ENCODE results near the gene PDE8A.
"Not testable (repeated sequence)": the region's sequence is repeated elsewhere in the genome, so short reads cannot be mapped to it uniquely, and the experiment has no call there.

PDE8A gene

GRCh38 chr15:84991014-84991712, 9.5 kb downstream of the PDE8A start:
- no peak for DNase-seq (ENCODE audit: low read depth)

GRCh38 chr15:84992157-84992944, 10.7 kb downstream of the PDE8A start:
- DNase-seq (ENCODE audit: low read depth): peak; percentile 23

GRCh38 chr15:84996055-84996454, 14.4 kb downstream of the PDE8A start:
- no peak for DNase-seq (ENCODE audit: low read depth)

- DNase-seq (ENCODE audit: low read depth): not testable (repeated sequence)
Observed at GRCh38 chr15:84996714-84997113, 15.1 kb downstream of the PDE8A start.

GRCh38 chr15:84997214-84997613, 15.6 kb downstream of the PDE8A start:
- not testable (repeated sequence) for DNase-seq (ENCODE audit: low read depth)

- no peak for DNase-seq (ENCODE audit: low read depth)
Observed at GRCh38 chr15:85000189-85000864, 18.7 kb downstream of the PDE8A start.

- DNase-seq (ENCODE audit: low read depth): no peak
Observed at GRCh38 chr15:85000937-85001336, 19.3 kb downstream of the PDE8A start.

GRCh38 chr15:85002517-85002916, 20.9 kb downstream of the PDE8A start:
- DNase-seq (ENCODE audit: low read depth): no peak

GRCh38 chr15:85003593-85004312, 22.1 kb downstream of the PDE8A start:
- DNase-seq (ENCODE audit: low read depth): no peak

GRCh38 chr15:85004550-85004949, 22.9 kb downstream of the PDE8A start:
- DNase-seq (ENCODE audit: low read depth): no peak

- no peak for DNase-seq (ENCODE audit: low read depth)
Observed at GRCh38 chr15:85005319-85005718, 23.7 kb downstream of the PDE8A start.

- no peak for DNase-seq (ENCODE audit: low read depth)
Observed at GRCh38 chr15:85005746-85006145, 24.1 kb downstream of the PDE8A start.

- no peak for DNase-seq (ENCODE audit: low read depth)
Observed at GRCh38 chr15:85006201-85006600, 24.5 kb downstream of the PDE8A start.

GRCh38 chr15:85006655-85007054, 25.0 kb downstream of the PDE8A start:
- no peak for DNase-seq (ENCODE audit: low read depth)

GRCh38 chr15:85007137-85007536, 25.5 kb downstream of the PDE8A start:
- no peak for DNase-seq (ENCODE audit: low read depth)

- DNase-seq (ENCODE audit: low read depth): no peak
Observed at GRCh38 chr15:85007741-85008397, 26.2 kb downstream of the PDE8A start.

- no peak for DNase-seq (ENCODE audit: low read depth)
Observed at GRCh38 chr15:85008474-85009260, 27.0 kb downstream of the PDE8A start.

- DNase-seq (ENCODE audit: low read depth): no peak
Observed at GRCh38 chr15:85009435-85009834, 27.8 kb downstream of the PDE8A start.

- no peak for DNase-seq (ENCODE audit: low read depth)
Observed at GRCh38 chr15:85010071-85010385, 28.4 kb downstream of the PDE8A start.

GRCh38 chr15:85010386-85011159, 28.9 kb downstream of the PDE8A start:
- no peak for DNase-seq (ENCODE audit: low read depth)
